Renal cortex interstitium (tissue), 11 donors: ENCODE measurements around the gene C20orf141. TPM values are rescaled to one million over a fixed set of nuclear protein-coding genes. Genes with fewer than 3 reads are reported as not detected.
"Not testable (repeated sequence)": the region's sequence is repeated elsewhere in the genome, so short reads cannot be mapped to it uniquely, and the experiment has no call there.

Experiments
- DNase-seq, 11 donors: peaks; one replicate each; pipeline ENCODE4 v3.0.0-alpha.2; 2013; ENCODE audit warnings: low read depth in 9 of 11, low spot score in 4 of 11; ENCODE audit errors: extremely low read depth in 1 of 11
- polyA plus RNA-seq, 3 donors: library from polyadenylated mRNA; unstranded; fragments of 120-200 nt; gene quantifications; one replicate each; pipeline ENCODE4 v1.2.1, GENCODE V29; 2013; ENCODE audit not compliant: insufficient read length in 3 of 3

The C20orf141 gene
- polyA plus RNA-seq, 3 donors = not detected

GRCh38 chr20:2816583-2817340 is 2.0 kb downstream of the C20orf141 start:
- no peak for DNase-seq

DNA sequence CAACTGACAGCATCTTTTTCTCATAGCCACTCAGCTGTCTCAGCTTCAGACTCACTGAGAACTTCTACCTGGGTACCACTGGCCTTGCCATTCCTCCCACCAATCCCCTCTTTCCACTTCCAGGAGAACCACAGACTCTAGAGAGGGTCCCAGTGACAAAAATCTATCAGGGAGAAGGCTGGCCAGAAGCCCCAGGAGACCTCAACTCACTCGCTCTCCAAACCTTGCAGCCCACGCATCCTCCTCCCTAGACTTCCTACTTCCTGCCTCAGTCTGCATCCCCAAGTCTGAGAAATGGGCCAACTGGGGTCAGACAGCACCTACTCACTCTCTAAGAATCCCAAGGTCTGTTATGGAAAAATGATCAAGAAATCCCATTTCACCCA is 2.5 kb downstream of the C20orf141 start:
- no peak for DNase-seq

GRCh38 chr20:2817891-2818595 is 3.3 kb downstream of the C20orf141 start:
- DNase-seq = no peak

- DNase-seq = peak in 2 of 11 donors; percentile 69 to 71
Observed at GRCh38 chr20:2820084-2820895, 5.5 kb downstream of the C20orf141 start.

DNA sequence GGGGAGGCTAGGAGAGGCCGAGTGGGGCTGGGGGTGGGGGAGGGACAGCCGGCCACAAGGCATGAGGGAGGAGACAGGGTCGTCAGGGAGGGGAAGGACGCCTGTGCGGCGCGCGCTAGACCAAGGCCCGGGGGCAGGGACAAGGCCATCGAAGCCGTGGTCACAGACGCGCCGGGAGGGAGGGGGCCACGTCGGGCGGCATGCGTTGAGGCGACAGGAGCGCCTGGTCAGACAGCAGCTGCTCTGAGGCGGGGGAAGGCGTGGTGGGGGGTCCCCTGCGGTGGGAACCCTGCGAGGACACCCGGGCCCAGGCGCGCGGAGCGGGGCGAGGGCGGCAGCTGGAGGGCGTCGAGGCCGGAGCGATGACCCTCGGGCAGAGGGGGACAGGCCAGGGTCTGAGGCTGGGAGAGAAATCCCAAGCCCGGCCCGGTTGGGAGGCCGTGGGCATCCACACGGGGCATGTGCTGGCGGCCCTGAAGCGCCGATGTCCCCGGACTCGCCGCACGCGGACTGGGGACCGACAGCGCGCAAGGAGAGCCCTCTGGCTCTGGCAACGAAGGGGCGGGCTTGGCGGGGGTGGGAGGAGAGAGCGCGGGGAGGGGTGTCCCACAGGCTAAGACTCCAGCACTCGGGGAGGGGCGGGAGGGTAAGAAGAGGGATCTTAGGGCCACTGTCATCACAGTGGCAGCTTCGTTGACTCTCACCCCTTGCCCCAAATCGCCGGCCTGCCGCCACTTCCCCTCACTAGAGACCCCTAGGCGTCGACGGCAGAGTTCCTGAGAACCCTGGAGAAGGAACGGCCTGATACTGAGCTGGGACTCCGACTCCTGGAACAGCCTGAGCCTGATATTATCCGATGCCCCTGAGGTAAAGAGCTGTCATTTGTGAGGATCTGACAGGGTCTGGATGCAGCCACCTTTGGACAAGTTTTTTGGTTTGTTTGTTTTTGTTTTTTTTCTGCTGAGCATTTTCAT is 6.4 kb downstream of the C20orf141 start:
- DNase-seq = no peak

GRCh38 chr20:2822073-2822472 is 7.3 kb downstream of the C20orf141 start:
- no peak for DNase-seq

GRCh38 chr20:2825761-2826160 is 11.0 kb downstream of the C20orf141 start:
- DNase-seq = no peak

GRCh38 chr20:2826655-2827054 is 11.9 kb downstream of the C20orf141 start:
- no peak for DNase-seq

GRCh38 chr20:2829376-2829775 is 14.6 kb downstream of the C20orf141 start:
- no peak for DNase-seq

- not testable (repeated sequence) for DNase-seq
Observed at GRCh38 chr20:2831206-2831605, 16.4 kb downstream of the C20orf141 start.

DNA sequence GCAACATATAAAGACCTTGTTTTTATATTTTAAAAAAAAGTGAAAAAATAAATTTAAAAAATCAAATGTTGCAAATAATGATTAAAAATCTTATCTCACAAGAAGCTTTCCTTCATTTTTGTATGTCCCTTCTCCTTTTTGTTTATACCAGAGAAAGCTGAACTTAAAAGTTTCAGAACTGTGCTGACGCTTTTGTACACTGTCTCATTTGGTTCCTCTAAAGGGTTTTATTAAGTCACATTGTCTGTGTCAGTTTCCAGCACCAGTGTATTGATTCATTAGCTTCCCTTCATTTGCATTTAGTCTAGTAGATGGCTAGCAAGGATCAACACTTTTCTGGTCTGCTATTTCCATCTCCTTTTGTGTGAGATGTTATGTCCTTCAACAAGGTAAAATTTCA is 19.0 kb downstream of the C20orf141 start:
- no peak for DNase-seq

DNA sequence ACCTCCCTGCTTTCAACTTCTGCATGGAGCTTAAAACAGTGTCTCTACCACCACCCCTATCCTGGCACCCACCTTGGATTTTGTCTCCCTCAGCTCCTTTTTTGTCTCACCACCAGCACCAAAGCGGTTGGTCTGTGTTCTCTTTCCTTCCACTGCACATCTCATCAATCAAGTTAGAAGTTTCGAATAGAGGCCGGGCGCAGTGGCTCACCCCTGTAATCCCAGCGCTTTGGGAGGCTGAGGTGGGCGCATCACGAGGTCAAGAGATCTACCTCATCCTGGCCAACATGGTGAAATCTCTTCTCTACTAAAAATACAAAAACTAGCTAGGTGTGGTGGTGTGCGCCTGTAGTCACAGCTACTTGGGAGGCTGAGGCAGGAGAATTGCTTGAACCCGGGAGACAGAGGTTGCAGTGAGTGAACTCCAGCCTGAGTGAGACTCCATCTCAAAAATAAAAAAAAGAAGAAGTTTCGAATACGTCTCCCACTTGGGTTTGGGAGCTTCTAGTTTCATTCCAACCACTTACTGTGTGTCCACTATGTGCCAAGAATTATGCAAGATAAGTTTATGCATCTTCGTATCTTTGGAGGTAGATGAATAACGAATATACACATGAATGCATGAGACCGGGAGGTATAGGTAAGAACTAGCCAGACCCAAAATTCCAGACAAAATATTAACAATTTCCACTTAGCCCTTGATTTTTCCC is 19.8 kb downstream of the C20orf141 start:
- DNase-seq = no peak

DNA sequence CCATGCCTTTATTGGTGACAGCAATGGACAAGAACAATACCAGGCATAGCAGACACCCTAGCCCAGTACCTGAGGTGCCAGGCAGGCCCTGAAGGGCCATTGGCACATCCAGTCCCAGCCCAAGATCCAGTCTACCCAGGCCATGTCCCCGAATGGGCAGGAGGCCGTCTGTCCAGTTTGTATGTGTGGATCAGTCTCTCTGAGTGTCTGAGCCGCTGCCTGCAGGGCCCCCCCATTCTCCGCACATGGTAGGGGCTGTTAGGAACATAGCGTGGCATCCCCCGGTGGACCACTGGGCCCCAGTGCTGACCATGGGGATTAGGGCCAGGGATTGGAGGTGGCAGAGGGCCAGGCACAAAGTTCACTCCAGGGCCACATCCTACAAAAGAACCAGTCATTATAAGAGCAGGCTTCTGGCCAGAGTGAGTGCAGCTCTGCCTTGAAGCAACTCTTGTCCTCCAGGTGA is 20.6 kb downstream of the C20orf141 start:
- no peak for DNase-seq

- DNase-seq = no peak
Observed at GRCh38 chr20:2836035-2836434, 21.2 kb downstream of the C20orf141 start.

- no peak for DNase-seq
Observed at GRCh38 chr20:2837221-2837960, 22.6 kb downstream of the C20orf141 start.

DNA sequence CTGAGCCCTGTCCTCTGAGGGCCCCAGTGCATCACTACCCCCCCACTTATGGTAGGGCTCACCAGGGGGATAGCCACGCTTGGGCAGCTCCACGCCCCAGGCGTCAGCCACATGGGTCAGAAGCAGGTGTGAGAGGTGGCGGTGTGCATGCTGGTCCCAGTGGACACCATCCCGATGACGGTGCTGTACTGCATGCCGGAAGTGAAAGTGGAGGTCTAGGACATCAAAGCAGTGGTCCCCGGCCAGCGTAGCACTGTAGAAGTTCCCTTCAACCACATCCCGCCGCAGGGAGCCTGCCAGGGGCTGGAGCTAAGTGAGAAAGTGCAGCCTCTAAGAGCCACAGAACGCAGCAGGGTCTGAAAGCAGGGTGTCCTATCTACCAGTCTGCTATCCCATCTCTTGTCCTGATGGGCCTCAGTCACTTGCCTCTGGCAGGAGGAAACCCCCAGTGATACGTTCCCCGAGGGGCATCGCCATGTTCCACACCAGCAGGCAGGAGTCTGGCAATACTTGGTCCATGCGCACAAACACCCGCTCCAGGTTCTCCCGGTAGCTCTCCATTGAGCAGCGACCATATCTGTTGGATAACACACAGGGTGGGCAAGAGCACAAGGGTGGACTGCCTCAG is 23.5 kb downstream of the C20orf141 start:
- no peak for DNase-seq
